ENCODE data around the gene CENPO.
"Not testable (repeated sequence)": the region's sequence is repeated elsewhere in the genome, so short reads cannot be mapped to it uniquely, and the experiment has no call there.

Gene CENPO

GRCh38 chr2:24791452-24791851 lies 1.8 kb upstream of the CENPO start:
- DNase-seq = no peak

GRCh38 chr2:24792542-24792873 lies 717 bp upstream of the CENPO start:
- no peak for DNase-seq

GRCh38 chr2:24793761-24794435 lies 673 bp downstream of the CENPO start:
- no peak for DNase-seq

GRCh38 chr2:24797644-24798043 lies 4.4 kb downstream of the CENPO start:
- no peak for DNase-seq

- not testable (repeated sequence) for DNase-seq
Observed at GRCh38 chr2:24800487-24800886, 7.3 kb downstream of the CENPO start.

GRCh38 chr2:24805811-24806660 lies 12.8 kb downstream of the CENPO start:
- DNase-seq = not testable (repeated sequence)

GRCh38 chr2:24806661-24807036 lies 13.4 kb downstream of the CENPO start:
- DNase-seq = no peak

GRCh38 chr2:24809316-24810007 lies 16.2 kb downstream of the CENPO start:
- no peak for DNase-seq

GRCh38 chr2:24813691-24814137 lies 20.5 kb downstream of the CENPO start:
- no peak for DNase-seq

- DNase-seq = no peak
Observed at GRCh38 chr2:24814516-24814915, 21.3 kb downstream of the CENPO start.

- DNase-seq = no peak
Observed at GRCh38 chr2:24815171-24815570, 21.9 kb downstream of the CENPO start.

- no peak for DNase-seq
Observed at GRCh38 chr2:24816404-24816803, 23.2 kb downstream of the CENPO start.

GRCh38 chr2:24816884-24817283 lies 23.7 kb downstream of the CENPO start:
- no peak for DNase-seq

GRCh38 chr2:24818721-24819167 lies 25.5 kb downstream of the CENPO start:
- DNase-seq = no peak

- no peak for DNase-seq
Observed at GRCh38 chr2:24819442-24820174, 26.4 kb downstream of the CENPO start.

- no peak for DNase-seq
Observed at GRCh38 chr2:24820175-24820513, 26.9 kb downstream of the CENPO start.

- no peak for DNase-seq
Observed at GRCh38 chr2:24820598-24821432, 27.6 kb downstream of the CENPO start.

GRCh38 chr2:24821433-24821891 lies 28.2 kb downstream of the CENPO start:
- DNase-seq = no peak

- no peak for DNase-seq
Observed at GRCh38 chr2:24822049-24822706, 29.0 kb downstream of the CENPO start.

GRCh38 chr2:24824071-24824588 lies 30.9 kb downstream of the CENPO start:
- DNase-seq = no peak
